HG03066 (cell line): Measurements from ENCODE around the gene MEIKIN.
"Not testable (repeated sequence)": the region's sequence is repeated elsewhere in the genome, so short reads cannot be mapped to it uniquely, and the experiment has no call there.

ENCODE experiments used
- ATAC-seq: cut with Tn5 transposase; IDR thresholded peaks from one replicate; pipeline ENCODE4 v1.9.1; 2021; ENCODE audit warnings: low read depth; ENCODE audit not compliant: unreplicated experiment

MEIKIN gene

GRCh38 chr5:131778141-131778540 lies 167.3 kb downstream of the MEIKIN start:
- not testable (repeated sequence) for ATAC-seq

- ATAC-seq = no peak
Observed at GRCh38 chr5:131776450-131776849, 169.0 kb downstream of the MEIKIN start.

GRCh38 chr5:131774652-131775367 lies 170.7 kb downstream of the MEIKIN start:
- no peak for ATAC-seq

GRCh38 chr5:131773805-131774204 lies 171.7 kb downstream of the MEIKIN start:
- ATAC-seq = no peak

GRCh38 chr5:131771692-131772091 lies 173.8 kb downstream of the MEIKIN start:
- no peak for ATAC-seq

GRCh38 chr5:131769961-131770360 lies 175.5 kb downstream of the MEIKIN start:
- no peak for ATAC-seq

GRCh38 chr5:131769336-131769735 lies 176.1 kb downstream of the MEIKIN start:
- ATAC-seq = no peak

- no peak for ATAC-seq
Observed at GRCh38 chr5:131767891-131768290, 177.6 kb downstream of the MEIKIN start.

- no peak for ATAC-seq
Observed at GRCh38 chr5:131766689-131767088, 178.8 kb downstream of the MEIKIN start.

- no peak for ATAC-seq
Observed at GRCh38 chr5:131765261-131765660, 180.2 kb downstream of the MEIKIN start.

GRCh38 chr5:131763968-131764367 lies 181.5 kb downstream of the MEIKIN start:
- no peak for ATAC-seq

- ATAC-seq = no peak
Observed at GRCh38 chr5:131760793-131761192, 184.7 kb downstream of the MEIKIN start.

- ATAC-seq = no peak
Observed at GRCh38 chr5:131759704-131760103, 185.8 kb downstream of the MEIKIN start.

GRCh38 chr5:131758520-131758900 lies 187.0 kb downstream of the MEIKIN start:
- no peak for ATAC-seq

- ATAC-seq = no peak
Observed at GRCh38 chr5:131757830-131758519, 187.5 kb downstream of the MEIKIN start.
